Keratinocyte (primary cell): ENCODE results near the gene EIF1AY. TPM values are rescaled to one million over a fixed set of nuclear protein-coding genes. Genes with fewer than 3 reads are reported as not detected.

Experiments used
- DNase-seq: peaks from one replicate; pipeline ENCODE4 v3.0.0-alpha.2; 2011; ENCODE audit warnings: low read depth, missing footprints, low spot score
- FAIRE-seq: peaks from 2 replicates; lab custom pipeline; 2011; peaks lifted over from hg19 to GRCh38; lab: Jason Lieb, UNC
- H2AFZ ChIP-seq: 2 replicates; pipeline ENCODE4 v1.6.0; 2012; ENCODE audit warnings: low read length, control low read depth, inconsistent platforms; ENCODE audit not compliant: control insufficient read depth
- H3K27ac ChIP-seq: 2 replicates; pipeline ENCODE4 v1.5.1; 2011; ENCODE audit warnings: low read length; ENCODE audit not compliant: control insufficient read depth, insufficient read depth
- H3K27me3 ChIP-seq: 3 replicates; pipeline ENCODE4 v1.6.0; 2011; ENCODE audit warnings: low read length; ENCODE audit not compliant: control insufficient read depth, insufficient read depth; ENCODE audit errors: extremely low read depth
- H3K36me3 ChIP-seq, 2 experiments: 2 replicates in 1 of 2; 3 replicates in 1 of 2; pipeline ENCODE4 v1.5.1; 2011; ENCODE audit warnings: low read length in 2 of 2, mild to moderate bottlenecking in 1 of 2; ENCODE audit not compliant: control insufficient read depth in 2 of 2, insufficient read depth in 2 of 2; ENCODE audit errors: extremely low read depth in 1 of 2
- H3K4me1 ChIP-seq: 3 replicates; pipeline ENCODE4 v1.5.1; 2011; ENCODE audit warnings: low read length; ENCODE audit not compliant: control insufficient read depth, insufficient read depth; ENCODE audit errors: extremely low read depth
- H3K4me2 ChIP-seq: 3 replicates; pipeline ENCODE4 v1.6.0; 2011; ENCODE audit warnings: low read depth, low read length; ENCODE audit not compliant: control insufficient read depth, insufficient read depth; ENCODE audit errors: extremely low read depth
- H3K4me3 ChIP-seq, 3 experiments: fragments of 200-600 bp in 1 of 3; sonication (generic) in 1 of 3; 2 replicates in 2 of 3; 3 replicates in 1 of 3; pipeline ENCODE4 v1.5.1; 2011 to 2016; ENCODE audit warnings: low read length in 3 of 3, mild to moderate bottlenecking in 3 of 3, control low read depth in 2 of 3, inconsistent platforms in 1 of 3, low read depth in 1 of 3, mixed read lengths in 1 of 3, mixed run types in 1 of 3, moderate library complexity in 1 of 3; ENCODE audit not compliant: control insufficient read depth in 2 of 3, insufficient read depth in 2 of 3; ENCODE audit errors: extremely low read depth in 1 of 3
- H3K79me2 ChIP-seq: 2 replicates; pipeline ENCODE4 v1.6.0; 2012; ENCODE audit warnings: low read length; ENCODE audit not compliant: control insufficient read depth, insufficient read depth
- H3K9ac ChIP-seq: 3 replicates; pipeline ENCODE4 v1.6.0; 2011; ENCODE audit warnings: low read length; ENCODE audit not compliant: control insufficient read depth, insufficient read depth; ENCODE audit errors: extremely low read depth
- H3K9me1 ChIP-seq: 3 replicates; pipeline ENCODE4 v1.6.0; 2011; ENCODE audit warnings: low read length; ENCODE audit not compliant: control insufficient read depth, insufficient read depth; ENCODE audit errors: extremely low read depth
- H3K9me3 ChIP-seq: 2 replicates; pipeline ENCODE4 v1.5.1; 2012; ENCODE audit warnings: low read depth, low read length; ENCODE audit not compliant: control insufficient read depth
- H4K20me1 ChIP-seq: 3 replicates; pipeline ENCODE4 v1.6.0; 2011; ENCODE audit warnings: low read length; ENCODE audit not compliant: control insufficient read depth, insufficient read depth; ENCODE audit errors: extremely low read depth
- EZH2 ChIP-seq: IDR thresholded peaks from one replicate; pipeline ENCODE4 v1.6.1; 2012; ENCODE audit warnings: inconsistent platforms, mild to moderate bottlenecking, low read length, moderate library complexity
- dilution Hi-C: fragments of 300-500 bp; cut with MboI; formaldehyde crosslinking; loops from one replicate; pipeline ENCODE4 v1.7.0; 2020; ENCODE audit warnings: low sequenced_read_pairs; ENCODE audit not compliant: extremely low pct_ligation_motif_present
- polyA plus RNA-seq, 5 experiments: library from polyadenylated mRNA; depleted of rRNA in 3 of 5; stranded (reverse) in 3 of 5; stranded (forward) in 1 of 5; unstranded in 1 of 5; fragments of >200 nt; gene quantifications; 1 replicate in 1 of 5; 2 replicates in 3 of 5; 3 replicates in 1 of 5; pipeline versions ENCODE4 v1.2.1 to v1.2.3, GENCODE V29; 2011 to 2012; ENCODE audit warnings: missing spikeins in 2 of 5, low read depth in 1 of 5, low replicate concordance in 1 of 5
- TF ChIP-seq, protein P1 (sequence below), 3 experiments: IDR thresholded peaks in 1 of 3; conservative IDR thresholded peaks in 1 of 3; optimal IDR thresholded peaks in 1 of 3; 2 replicates in 2 of 3; 3 replicates in 1 of 3; pipeline versions ENCODE3 to v1.5.1; 2011; ENCODE audit warnings: low read length in 3 of 3, mild to moderate bottlenecking in 3 of 3, moderate library complexity in 2 of 3, control low read depth in 1 of 3, inconsistent platforms in 1 of 3; ENCODE audit not compliant: insufficient read depth in 2 of 3; ENCODE audit errors: extremely low read depth in 1 of 3

The EIF1AY gene
- polyA plus RNA-seq, 1 donor (not counting 4 experiments of a cell fraction or from before 2014, with no cell fraction given): not detected

DNA sequence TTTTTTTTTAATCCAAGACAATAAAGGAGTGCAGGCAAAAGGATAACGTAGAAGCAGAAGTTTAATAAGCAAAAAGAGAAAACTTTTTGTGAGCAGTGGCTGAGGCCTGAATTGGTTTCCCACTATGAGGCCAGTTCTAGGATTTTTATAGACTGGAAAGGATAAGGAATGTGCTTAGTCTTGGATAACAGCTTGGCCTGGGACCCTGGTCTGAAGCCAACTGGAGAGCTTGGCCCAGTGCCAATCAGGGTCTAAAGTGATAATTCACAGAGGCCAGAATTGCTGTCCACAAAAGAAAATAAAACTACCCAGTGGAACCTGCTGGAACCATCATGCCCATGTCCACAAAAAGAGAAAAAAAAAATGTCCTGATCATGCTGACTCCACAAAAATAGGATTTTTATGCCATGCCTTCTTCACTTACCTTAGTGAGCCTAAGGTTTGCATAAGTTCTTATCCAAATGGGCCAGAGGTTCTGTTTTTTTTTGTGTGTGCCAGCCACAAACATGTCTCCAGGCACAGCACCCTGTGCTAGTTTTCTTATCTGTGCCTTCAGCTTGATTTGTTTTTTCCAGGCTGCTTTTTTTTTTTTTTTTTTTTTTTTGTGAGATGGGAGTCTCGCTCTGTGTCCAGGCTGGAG lies 15.6 kb upstream of the EIF1AY start:
- Histone ChIP-seq H3K79me2 (no peaks in the 10 kb centered on the region), H3K4me3 (no peak overlapping the region), H4K20me1 (no peaks in the 10 kb centered on the region), H3K4me1 (no peaks in the 10 kb centered on the region), H3K27me3 (no peaks in the 10 kb centered on the region), H3K9me1 (no peaks in the 10 kb centered on the region), H3K9ac (no peak overlapping the region), H3K36me3 (no peaks in the 10 kb centered on the region), H3K27ac (no peak overlapping the region), H3K9me3 (no peaks in the 10 kb centered on the region), H3K4me2 (no peak overlapping the region), H2AFZ (no peak overlapping the region)
- dilution Hi-C loops: no loop called here
- TF ChIP-seq EZH2: no peak
- TF ChIP-seq, protein P1, sequence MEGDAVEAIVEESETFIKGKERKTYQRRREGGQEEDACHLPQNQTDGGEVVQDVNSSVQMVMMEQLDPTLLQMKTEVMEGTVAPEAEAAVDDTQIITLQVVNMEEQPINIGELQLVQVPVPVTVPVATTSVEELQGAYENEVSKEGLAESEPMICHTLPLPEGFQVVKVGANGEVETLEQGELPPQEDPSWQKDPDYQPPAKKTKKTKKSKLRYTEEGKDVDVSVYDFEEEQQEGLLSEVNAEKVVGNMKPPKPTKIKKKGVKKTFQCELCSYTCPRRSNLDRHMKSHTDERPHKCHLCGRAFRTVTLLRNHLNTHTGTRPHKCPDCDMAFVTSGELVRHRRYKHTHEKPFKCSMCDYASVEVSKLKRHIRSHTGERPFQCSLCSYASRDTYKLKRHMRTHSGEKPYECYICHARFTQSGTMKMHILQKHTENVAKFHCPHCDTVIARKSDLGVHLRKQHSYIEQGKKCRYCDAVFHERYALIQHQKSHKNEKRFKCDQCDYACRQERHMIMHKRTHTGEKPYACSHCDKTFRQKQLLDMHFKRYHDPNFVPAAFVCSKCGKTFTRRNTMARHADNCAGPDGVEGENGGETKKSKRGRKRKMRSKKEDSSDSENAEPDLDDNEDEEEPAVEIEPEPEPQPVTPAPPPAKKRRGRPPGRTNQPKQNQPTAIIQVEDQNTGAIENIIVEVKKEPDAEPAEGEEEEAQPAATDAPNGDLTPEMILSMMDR (optimal IDR thresholded peaks at IDR 0.05 in 1 of 3, IDR thresholded peaks at IDR 0.05 in 1 of 3, conservative IDR thresholded peaks at IDR 0.05 in 1 of 3; ENCODE audit: extremely low read depth in 1 of 3, insufficient read depth in 2 of 3, low read length in 3 of 3): no peak
- FAIRE-seq (no peak), DNase-seq (no peak)

DNA sequence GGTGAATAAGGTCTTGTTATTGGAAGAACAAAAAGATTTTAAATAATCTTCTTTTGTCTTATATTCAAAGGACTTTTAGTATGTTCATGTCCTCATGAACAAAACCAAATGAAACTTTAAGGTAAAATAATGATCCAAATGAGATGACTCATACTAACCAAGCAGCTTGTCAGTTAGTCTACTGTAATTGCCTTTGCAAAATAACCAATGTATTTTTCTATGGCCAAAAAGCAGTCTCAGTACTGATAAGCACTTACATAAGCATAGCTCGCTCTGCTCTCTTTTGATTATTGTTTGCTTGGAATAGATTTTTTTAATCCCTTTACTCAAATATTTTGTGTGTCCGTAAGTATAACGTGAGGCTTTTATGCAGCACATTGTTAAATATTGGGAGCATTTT lies 4.3 kb upstream of the EIF1AY start:
- FAIRE-seq: no peak
- no peak overlapping the region for H2AFZ ChIP-seq

More for the DNA sequence above, 4.3 kb upstream of the EIF1AY start:
- no peak overlapping the region for H3K4me2 ChIP-seq
- no peaks in the 10 kb centered on the region for H3K9me3 ChIP-seq
- no peaks in the 10 kb centered on the region for H3K27me3 ChIP-seq
- H3K27ac ChIP-seq: no peak overlapping the region
- DNase-seq: no peak
- no peaks in the 10 kb centered on the region for H3K9me1 ChIP-seq
- H3K4me3 ChIP-seq: no peak overlapping the region
- H3K4me1 ChIP-seq: no peaks in the 10 kb centered on the region
- no peak overlapping the region for H3K9ac ChIP-seq
- H3K36me3 ChIP-seq: no peaks in the 10 kb centered on the region
- dilution Hi-C loops: no loop called here
- TF ChIP-seq EZH2: no peak
- TF ChIP-seq, protein P1 (optimal IDR thresholded peaks at IDR 0.05 in 1 of 3, IDR thresholded peaks at IDR 0.05 in 1 of 3, conservative IDR thresholded peaks at IDR 0.05 in 1 of 3; ENCODE audit: extremely low read depth in 1 of 3, insufficient read depth in 2 of 3, low read length in 3 of 3): no peak
- no peaks in the 10 kb centered on the region for H4K20me1 ChIP-seq
- H3K79me2 ChIP-seq: no peaks in the 10 kb centered on the region
